Measurements from ENCODE around the gene CACNA1G.

CACNA1G gene

DNA sequence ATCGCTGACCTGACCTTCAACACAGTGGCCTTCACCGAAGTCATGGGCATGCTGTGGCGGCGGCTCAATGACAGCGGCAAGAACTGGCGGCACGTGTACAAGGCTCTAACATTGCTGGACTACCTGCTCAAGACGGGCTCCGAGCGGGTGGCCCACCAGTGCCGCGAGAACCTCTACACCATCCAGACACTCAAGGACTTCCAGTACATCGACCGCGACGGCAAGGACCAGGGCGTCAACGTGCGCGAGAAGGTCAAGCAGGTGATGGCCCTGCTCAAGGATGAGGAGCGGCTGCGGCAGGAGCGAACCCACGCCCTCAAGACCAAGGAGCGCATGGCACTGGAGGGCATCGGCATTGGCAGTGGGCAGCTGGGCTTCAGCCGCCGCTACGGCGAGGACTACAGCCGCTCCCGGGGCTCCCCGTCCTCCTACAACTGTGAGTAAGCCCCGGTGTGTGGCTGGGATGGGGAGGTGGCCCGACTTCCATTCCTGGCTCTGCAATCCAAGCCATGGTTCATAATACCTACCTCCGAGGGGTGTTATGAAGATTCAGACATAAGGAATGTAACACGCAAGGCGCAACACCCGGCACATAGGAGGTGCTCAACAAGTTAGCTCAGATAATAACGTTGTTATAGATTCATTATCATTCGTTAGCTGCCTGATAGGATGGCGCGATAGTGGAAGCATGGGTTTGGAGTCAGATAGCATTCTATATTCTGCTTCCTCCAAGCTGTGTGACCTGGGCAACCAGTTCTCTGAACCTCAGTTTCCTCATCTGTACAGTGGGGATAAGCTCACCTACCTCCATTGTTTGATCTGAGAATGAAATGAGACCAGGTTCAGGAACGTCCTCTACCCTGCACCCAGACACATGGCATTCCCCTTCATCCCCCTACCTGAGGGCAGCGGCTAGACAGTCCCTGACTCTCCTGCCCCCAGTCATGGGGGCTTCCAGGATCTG is 23.6 kb upstream of the CACNA1G start:
- ChIA-PET CTCF (interaction anchor here (1.2 kb wide), 1 partner anchor 58 kb away, joined by 3 read pairs; no protein-coding TSS in a partner anchor), POLR2A (ENCODE audit: low non-redundant PET) (no interaction called here)
- TF ChIP-seq, protein P1, sequence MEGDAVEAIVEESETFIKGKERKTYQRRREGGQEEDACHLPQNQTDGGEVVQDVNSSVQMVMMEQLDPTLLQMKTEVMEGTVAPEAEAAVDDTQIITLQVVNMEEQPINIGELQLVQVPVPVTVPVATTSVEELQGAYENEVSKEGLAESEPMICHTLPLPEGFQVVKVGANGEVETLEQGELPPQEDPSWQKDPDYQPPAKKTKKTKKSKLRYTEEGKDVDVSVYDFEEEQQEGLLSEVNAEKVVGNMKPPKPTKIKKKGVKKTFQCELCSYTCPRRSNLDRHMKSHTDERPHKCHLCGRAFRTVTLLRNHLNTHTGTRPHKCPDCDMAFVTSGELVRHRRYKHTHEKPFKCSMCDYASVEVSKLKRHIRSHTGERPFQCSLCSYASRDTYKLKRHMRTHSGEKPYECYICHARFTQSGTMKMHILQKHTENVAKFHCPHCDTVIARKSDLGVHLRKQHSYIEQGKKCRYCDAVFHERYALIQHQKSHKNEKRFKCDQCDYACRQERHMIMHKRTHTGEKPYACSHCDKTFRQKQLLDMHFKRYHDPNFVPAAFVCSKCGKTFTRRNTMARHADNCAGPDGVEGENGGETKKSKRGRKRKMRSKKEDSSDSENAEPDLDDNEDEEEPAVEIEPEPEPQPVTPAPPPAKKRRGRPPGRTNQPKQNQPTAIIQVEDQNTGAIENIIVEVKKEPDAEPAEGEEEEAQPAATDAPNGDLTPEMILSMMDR (conservative IDR thresholded peaks at IDR 0.05; ENCODE audit: low read depth), result no peak
- DNase-seq (ENCODE audit: low spot score), result no peak
- no peak overlapping the region for H3K27ac ChIP-seq

DNA sequence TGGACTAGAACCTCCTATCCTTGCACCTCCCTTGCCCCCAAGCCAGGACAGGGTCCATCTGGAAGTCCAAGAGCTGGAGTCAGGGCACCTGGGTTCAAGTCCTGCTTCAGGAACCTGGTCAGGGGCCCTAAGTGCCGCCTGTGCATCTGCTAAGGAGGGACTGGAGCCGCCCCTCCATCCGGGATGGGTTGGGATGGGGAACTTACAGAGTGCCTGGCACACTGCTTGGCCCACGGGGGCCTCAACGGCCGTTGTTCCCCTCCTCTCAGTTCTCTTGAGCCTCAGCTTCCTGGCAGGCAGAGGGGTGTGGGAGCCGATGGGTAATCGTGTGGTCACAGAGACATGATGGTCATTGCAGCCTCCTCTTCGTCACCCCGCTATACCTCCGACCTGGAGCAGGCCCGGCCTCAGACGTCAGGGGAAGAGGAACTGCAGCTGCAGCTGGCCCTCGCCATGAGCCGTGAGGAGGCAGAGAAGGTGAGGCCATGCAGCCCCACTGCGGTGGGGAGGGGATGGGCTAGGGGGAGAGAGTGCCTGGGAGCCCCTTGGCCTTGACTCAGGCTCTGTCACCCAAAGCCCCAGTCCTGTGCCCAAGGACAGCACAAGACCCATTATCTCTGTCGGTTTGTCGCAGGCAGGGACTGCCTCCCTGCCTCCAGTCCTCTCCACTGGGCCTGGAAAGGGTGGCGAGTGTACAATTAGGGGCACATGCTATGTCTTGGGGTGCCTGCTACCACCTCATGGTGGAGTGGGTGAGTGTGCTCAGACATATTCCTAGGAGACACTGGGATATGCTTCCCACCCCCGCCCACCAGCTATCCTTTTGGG is 22.6 kb upstream of the CACNA1G start:
- POLR2A ChIA-PET (ENCODE audit: low non-redundant PET), result no interaction called here
- H3K27ac ChIP-seq, result peak overlapping the region; percentile 83
- CTCF ChIA-PET, result interaction anchor here (0.6 to 1.2 kb wide), 2 partner anchors 55 to 59 kb away, joined by 3 read pairs; no protein-coding TSS in a partner anchor
- TF ChIP-seq, protein P1 (conservative IDR thresholded peaks at IDR 0.05; ENCODE audit: low read depth), result no peak
- DNase-seq (ENCODE audit: low spot score), result no peak

DNA sequence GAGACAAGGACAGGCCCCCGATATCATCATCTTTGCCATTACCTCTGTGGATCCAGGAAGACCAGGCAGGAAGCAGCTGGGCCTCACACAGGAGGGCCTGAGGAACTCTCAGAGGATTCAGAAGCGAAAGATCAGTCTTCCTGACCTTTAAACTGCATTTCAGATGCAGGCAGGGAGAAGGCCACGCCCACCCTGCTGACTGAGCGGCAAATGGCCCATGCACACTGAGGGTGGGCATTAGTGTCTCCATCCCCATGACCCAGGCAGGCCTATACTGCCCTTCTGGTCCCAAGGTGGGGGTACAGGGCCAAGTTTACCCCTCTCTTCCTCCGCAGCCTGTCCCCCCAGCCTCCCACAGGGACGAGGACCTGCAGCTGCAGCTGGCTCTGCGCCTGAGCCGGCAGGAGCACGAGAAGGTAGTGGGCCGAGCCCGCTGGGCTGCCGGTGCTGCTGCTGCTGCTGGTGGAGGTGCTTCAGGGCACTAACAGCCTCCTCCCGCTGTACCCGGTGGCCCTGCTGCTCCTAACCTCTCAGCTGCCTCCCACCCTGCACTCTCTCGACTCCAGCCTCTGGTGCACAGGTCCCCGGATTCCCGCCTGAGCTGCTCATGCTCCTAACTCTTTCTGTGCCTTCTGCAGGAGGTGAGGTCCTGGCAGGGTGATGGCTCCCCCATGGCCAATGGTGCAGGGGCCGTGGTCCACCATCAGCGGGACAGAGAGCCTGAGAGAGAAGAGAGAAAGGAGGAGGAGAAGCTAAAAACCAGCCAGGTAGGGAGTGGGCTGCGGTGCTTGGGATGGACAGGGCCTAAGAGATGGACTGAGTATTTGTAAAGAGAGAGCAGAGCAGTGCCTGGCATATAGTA is 21.7 kb upstream of the CACNA1G start:
- POLR2A ChIA-PET (ENCODE audit: low non-redundant PET), result no interaction called here
- H3K27ac ChIP-seq, result peak overlapping the region; percentile 83
- no peak for DNase-seq (ENCODE audit: low spot score)

DNA sequence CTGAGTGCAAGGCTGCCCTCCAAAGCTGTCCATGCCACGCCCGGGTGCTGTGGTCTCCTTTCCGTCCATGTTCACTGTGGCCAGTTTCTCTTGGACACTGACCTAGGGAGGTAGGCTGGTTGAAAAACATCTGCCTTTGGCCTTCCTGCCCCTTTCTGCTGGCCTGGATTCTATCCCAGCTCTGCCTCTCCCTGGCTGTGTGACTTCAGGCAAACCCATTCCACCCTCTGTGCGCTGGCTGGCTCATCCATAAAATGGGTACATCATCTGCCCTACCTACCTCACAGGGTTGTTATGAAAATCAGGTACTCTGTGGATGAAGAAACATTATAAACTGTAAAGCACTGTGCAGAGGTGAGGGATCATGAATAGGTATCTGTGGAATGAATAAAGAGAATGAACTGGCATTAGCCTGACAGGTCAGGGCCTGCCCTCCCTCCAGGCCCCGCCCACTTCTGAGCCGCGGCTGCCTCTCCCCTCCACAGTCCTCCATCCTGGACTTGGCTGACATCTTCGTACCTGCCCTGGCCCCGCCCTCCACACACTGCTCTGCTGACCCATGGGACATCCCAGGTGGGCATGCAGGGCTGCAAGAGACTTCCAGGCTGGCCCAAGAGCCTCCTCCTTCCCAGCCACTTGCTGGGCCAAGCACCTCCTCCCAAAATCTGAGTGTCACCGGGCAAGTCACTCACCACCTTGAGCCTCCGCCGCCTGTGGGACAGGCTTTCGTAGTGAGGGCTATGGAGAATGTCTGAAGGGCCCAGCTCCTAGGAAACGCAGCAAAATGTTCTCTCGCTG is 20.6 kb upstream of the CACNA1G start:
- CTCF ChIA-PET, result no interaction called here
- peak overlapping the region; percentile 83 for H3K27ac ChIP-seq
- POLR2A ChIA-PET (ENCODE audit: low non-redundant PET), result interaction anchor here (0.6 to 1.0 kb wide), 2 partner anchors 52 to 631 kb away, joined by 3 to 5 read pairs; no protein-coding TSS in a partner anchor
- TF ChIP-seq, protein P1 (conservative IDR thresholded peaks at IDR 0.05; ENCODE audit: low read depth), result no peak
- DNase-seq (ENCODE audit: low spot score), result peak; percentile 89

More for the DNA sequence above, 21.7 kb upstream of the CACNA1G start:
- CTCF ChIA-PET, result interaction anchor here (0.6 kb wide), 1 partner anchor 56 kb away, joined by 3 read pairs; no protein-coding TSS in a partner anchor
- TF ChIP-seq, protein P1 (conservative IDR thresholded peaks at IDR 0.05; ENCODE audit: low read depth), result no peak

DNA sequence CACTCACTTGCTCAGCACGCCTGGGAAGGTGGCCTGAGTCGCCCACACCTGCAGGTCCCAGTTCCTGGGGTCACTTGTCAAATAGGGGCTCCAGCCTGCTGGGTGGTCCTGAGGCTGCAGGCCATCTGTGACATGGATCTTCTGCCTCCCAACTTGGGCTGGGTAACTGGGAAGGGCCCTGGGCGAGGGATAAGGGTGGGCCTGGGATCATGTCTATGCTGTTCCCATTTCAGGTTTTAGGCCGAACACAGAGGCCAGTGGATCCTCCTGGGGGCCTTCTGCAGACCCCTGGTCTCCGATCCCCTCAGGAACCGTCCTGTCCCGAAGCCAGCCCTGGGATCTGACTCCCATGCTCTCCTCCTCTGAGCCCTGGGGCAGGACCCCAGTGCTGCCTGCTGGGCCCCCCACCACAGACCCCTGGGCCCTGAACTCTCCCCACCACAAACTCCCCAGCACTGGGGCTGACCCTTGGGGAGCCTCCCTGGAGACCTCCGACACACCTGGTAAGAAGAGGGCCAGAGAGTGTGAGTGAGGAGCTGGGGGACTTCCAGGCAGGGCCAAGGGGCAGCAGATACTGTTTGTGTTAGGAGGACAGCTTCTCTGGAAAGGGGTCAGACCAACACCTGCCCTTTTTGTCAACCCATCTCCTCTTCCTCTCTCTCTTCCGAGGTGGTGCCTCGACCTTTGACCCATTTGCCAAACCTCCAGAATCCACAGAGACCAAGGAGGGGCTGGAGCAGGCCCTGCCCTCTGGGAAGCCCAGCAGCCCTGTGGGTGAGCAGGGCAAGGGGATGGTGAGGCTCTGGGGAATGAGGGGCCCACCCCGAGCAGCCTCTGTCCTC is 19.7 kb upstream of the CACNA1G start:
- TF ChIP-seq, protein P1 (conservative IDR thresholded peaks at IDR 0.05; ENCODE audit: low read depth), result no peak
- POLR2A ChIA-PET (ENCODE audit: low non-redundant PET), result interaction anchor here (0.6 to 1.0 kb wide), 2 partner anchors 53 to 514 kb away, joined by 3 read pairs; no protein-coding TSS in a partner anchor
- peak overlapping the region; percentile 83 for H3K27ac ChIP-seq
- CTCF ChIA-PET, result interaction anchor here (0.6 to 1.9 kb wide), 4 partner anchors 18 to 159 kb away, joined by 4 to 9 read pairs (median 4); partner anchors contain the start of gene LRRC59
- no peak for DNase-seq (ENCODE audit: low spot score)

Measured in RWPE1 (cell line).